Erythroblast (primary cell): ENCODE data around the gene CUX1.

Experiments used
- DNase-seq, 2 experiments: peaks; one replicate each; lab custom pipeline; 2025; lab: John Stamatoyannopoulos, UW
- GATA1 ChIP-seq: IDR thresholded peaks from 2 replicates; pipeline ENCODE4 v1.6.1; 2011; ENCODE audit warnings: low read depth, mild to moderate bottlenecking, control low read depth, low read length, moderate library complexity
- POLR2A ChIP-seq: IDR thresholded peaks from 2 replicates; pipeline ENCODE4 v1.6.1; 2011; ENCODE audit warnings: mild to moderate bottlenecking, low read length

The CUX1 gene

GRCh38 chr7:102303669-102304422, 486.4 kb downstream of the CUX1 start:
- no peak for TF ChIP-seq GATA1
- TF ChIP-seq POLR2A = no peak
- no peak for DNase-seq

GRCh38 chr7:102304668-102305067, 487.2 kb downstream of the CUX1 start:
- no peak for DNase-seq
- TF ChIP-seq POLR2A = no peak
- TF ChIP-seq GATA1 = no peak

DNA sequence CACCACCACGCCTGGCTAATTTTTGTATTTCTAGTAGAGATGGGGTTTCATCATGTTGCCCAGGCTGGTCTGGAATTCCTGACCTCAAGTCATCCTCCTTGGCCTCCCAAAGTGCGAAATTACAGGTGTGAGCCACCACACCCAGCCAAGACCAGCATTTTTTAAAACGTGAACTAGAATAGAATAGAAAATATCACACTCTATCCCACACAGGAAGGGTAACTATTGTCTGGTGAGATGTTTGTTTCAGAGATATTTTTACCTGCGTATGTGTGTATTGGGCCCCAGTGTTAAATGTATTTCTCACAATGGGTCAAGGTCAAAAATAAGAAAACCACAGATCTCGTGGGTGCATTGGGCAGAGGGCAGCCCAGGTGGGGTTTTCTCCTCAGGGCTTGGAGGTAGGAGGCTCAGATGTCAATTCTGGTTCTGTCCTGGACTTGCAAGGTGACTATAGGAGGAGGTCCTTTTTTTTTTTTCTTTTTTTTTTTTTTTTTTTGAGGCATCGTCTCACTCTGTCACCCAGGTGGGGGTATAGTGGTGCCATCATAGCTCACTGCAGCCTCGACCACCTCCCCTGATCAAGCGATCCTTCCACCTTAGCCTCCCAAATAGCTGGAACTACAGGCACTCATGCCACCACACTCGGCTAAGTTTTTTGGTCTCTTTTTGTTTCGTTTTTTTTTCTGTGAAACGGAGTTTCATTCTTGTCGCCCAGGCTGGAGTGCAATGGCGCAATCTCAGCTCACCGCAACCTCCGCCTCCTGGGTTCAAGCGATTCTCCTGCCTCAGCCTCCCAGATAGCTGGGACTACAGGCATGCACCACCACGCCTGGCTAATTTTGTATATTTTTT, 488.2 kb downstream of the CUX1 start:
- no peak for DNase-seq
- TF ChIP-seq POLR2A = no peak
- TF ChIP-seq GATA1 = no peak

DNA sequence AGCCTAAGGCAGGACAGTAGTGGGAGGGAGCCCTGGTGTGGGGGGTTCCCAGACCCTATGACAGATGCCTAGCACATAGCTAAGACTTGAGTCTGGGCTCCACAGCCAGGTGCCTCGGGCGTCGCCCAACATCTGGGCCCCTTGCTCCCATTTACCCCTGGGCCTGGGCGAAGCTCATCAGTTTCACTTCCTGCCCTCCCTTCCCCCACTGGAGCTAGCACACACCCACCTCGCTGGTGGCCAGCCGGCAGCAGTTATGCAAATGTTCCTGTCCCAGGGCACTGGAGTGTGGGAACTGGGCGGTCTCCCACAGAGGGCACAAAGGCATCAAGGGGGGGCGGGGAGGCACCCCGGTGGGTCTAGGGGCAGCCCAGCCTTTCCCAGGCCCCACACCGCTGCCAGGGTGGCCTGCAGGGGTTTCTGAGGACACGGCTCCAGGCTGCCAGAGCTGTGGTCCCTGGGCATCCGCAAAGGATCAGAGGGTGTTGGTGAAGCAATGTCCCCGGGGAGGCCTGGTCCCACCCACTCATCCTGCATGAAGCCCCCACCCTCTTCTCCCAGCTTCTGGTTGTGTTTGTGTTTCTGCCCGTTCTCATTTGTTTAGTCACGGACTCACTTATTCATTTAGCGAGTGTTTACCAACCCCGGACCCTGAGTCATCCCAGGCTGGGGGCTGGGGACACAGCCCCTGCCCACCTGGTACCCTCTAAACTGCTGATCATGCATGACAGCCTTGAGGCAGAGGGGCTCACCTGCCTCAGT, 489.7 kb downstream of the CUX1 start:
- TF ChIP-seq POLR2A (no peak), GATA1 (no peak)
- no peak for DNase-seq

DNA sequence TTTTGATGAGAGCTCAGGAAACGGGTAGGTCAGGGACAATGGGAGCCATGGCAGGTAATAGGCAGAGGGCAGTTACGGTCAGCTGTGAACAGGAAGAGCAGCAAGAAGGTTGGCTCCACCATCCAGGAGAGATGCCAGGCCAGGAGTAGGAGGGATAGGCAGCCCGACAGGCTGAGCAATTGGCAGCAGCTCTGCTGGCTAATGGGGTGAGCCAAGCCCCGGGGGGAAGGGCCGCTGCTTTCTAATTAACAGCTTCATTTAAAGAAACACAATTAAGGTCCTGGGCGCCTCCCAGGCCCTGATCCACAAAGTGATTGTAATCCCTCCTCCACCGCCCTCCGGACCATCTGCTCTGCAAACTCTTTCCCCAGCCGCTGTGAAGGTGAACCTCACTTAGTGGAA, 493.0 kb downstream of the CUX1 start:
- DNase-seq = no peak
- TF ChIP-seq POLR2A (no peak), GATA1 (no peak)

DNA sequence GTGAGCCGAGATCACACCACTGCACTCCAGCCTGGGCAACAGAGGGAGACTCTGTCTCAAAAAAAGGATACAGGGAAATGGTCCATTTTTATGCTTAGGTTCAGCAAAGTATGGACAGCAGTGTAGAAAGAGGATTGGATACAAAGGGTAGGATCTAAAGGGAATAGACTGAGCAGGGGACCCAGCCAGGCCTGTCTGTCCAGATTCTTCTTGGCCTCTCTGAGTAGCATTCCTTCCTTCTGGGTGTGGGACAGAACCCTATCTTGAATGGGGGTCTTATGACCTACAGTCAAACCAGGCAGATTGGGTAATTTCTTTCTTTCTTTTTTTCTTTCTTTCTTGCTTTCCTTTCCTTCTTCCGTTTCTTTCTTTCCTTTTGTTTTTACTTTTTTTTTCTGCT, 494.9 kb downstream of the CUX1 start:
- TF ChIP-seq GATA1 (no peak), POLR2A (no peak)
- no peak for DNase-seq

GRCh38 chr7:102313997-102314780, 496.8 kb downstream of the CUX1 start:
- TF ChIP-seq GATA1 = no peak
- no peak for TF ChIP-seq POLR2A
- no peak for DNase-seq

- DNase-seq = no peak
- TF ChIP-seq POLR2A (no peak), GATA1 (no peak)
Observed at GRCh38 chr7:102317231-102318059, 500.0 kb downstream of the CUX1 start.

- no peak for TF ChIP-seq POLR2A
- no peak for TF ChIP-seq GATA1
- DNase-seq = no peak
Observed at GRCh38 chr7:102318482-102318971, 501.1 kb downstream of the CUX1 start.

GRCh38 chr7:102319671-102320070, 502.2 kb downstream of the CUX1 start:
- DNase-seq = no peak
- TF ChIP-seq GATA1 (no peak), POLR2A (no peak)

GRCh38 chr7:102320181-102320580, 502.8 kb downstream of the CUX1 start:
- DNase-seq = no peak
- TF ChIP-seq POLR2A = no peak
- TF ChIP-seq GATA1 = no peak
